HG03571 (cell line): ENCODE results near the gene GARNL3.

Source experiments
- ATAC-seq: cut with Tn5 transposase; IDR thresholded peaks from one replicate; pipeline ENCODE4 v1.9.1; 2021; ENCODE audit not compliant: unreplicated experiment

Gene GARNL3

DNA sequence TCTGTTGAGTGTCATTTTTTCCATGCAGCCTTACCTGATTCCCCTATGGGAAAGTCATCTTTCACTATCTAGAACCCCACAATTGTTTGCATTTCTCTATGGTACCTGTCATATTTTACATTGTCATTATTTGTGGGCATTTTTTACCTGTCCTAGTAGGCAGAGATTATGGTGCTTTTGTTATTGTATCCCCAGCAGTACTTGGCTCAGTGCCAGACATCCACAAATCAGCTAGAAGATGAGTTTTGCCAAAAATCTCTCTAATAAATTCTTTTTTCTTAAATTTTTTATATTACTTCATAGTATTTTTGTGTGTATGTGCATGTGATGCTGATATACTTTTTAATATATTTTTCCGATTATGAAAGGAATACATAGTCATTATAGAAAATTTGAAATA is 13.2 kb downstream of the GARNL3 start:
- no peak for ATAC-seq

GRCh38 chr9:127278372-127278771 is 13.8 kb downstream of the GARNL3 start:
- no peak for ATAC-seq

DNA sequence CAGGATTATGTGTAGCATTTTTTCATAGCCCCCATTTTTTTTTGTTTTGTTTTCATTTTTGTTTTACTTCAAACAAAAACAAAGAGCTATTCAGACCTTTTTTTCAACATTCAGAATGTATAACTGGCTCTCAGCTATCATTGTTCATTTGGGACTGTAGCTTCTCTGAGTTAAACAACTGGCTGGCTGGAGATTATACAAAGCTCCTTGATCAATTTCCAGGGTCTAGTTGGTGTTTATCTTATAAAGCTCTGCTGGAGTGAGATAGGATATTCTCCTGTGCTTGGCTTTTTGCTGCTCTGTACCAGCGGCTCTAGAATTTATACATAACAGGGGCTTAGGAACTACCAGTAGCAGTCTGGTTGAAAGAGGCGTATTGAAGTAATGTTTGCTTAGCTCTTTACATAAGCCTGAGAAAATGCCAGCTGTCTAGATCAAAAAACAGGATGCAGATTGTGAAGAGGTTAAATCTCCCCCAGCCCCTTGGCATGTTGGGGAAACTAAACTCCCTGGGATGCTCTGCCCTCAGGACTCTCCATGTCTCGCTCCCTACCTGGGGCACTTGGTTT is 15.2 kb downstream of the GARNL3 start:
- ATAC-seq: no peak

- no peak for ATAC-seq
Measured at GRCh38 chr9:127280880-127281660, 16.5 kb downstream of the GARNL3 start.

DNA sequence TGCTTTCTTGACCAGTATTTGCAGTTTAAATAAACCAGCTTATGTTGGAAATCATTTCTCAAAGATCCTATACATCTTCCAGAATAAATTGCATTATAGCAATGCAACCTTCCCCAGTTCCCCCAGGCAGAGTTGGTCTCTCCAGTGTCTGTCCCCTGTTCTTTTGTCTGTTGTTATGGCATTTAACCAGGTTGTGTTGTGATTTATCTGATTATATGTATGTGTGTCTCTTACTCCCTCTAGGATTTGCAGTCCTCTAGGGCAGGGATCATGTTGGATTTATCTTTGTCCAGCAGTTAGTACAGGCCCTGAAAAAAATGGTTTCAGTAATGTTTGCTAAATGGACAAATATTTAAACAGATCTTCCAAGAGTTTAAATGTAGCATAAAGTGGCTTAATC is 17.3 kb downstream of the GARNL3 start:
- no peak for ATAC-seq

- ATAC-seq: no peak
Measured at GRCh38 chr9:127282611-127283010, 18.0 kb downstream of the GARNL3 start.

- ATAC-seq: no peak
Measured at GRCh38 chr9:127283135-127283534, 18.6 kb downstream of the GARNL3 start.

GRCh38 chr9:127283917-127284497 is 19.4 kb downstream of the GARNL3 start:
- ATAC-seq: no peak

DNA sequence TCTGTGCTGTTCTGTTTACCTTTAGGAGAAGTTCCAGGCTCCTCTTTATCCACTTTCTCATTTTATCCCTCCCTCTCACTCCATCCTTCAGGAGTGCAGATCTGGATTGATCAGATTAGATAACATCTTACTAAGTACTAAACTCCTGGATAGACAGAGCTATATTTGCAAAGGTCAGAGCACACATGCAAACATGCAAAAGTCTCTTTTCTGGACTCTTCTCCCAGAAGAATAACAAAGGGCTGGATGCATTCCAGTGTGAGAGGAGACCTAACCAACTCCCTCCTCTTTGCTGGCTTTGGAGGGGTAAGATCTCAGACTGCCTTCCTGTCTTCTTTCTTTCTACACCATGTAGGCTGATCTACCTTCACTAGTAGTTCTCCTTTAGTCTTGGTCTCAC is 21.4 kb downstream of the GARNL3 start:
- ATAC-seq: no peak

DNA sequence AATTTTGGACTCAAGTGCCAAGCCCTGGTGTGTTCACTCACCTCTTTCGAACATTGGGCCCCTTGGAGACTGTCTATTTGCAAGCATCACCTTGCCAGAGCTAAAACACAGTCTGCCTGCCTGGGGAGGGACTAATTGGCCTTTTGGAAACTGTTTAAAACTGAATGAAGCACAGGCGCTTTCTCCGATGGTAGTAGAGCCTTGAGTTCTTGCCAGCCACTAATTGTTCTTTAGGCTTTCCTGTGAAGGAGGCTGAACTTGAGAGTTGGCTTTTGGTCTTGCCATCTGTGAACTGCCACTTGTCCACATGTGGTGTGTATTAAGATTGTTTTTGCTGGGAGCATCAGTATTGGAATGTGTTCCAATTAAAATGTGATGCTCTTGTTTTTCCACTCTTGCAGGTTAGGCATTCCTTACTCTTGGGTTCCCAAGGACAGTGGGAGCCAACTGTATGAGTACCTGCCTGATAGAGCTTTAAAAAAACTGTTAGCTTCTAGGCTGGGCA is 26.0 kb downstream of the GARNL3 start:
- ATAC-seq: no peak

DNA sequence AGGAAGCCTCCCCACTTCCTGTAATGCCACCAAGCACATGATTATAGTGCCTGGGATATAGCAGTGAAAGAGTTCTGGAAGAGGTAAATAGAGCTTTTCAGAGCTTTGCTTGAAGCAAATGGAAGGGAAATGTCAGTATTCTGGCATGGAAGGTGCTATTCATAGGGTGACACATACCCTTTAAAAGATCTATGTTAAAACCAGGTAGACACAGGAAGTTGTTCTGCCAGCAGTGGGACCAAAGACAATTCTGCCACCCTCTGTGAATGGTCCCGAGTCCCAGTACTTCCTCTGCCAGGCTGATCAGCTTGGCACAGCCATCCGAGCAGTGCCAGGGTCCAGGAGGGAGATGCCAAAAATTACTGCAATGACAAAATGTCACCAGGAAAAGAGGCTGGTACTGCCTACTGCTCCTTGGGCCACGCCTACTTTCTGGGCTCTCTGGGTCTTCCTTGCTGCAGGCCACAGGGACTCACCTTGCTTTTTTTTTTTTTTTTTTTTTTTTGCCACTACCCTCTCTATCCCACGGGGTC is 26.7 kb downstream of the GARNL3 start:
- no peak for ATAC-seq

DNA sequence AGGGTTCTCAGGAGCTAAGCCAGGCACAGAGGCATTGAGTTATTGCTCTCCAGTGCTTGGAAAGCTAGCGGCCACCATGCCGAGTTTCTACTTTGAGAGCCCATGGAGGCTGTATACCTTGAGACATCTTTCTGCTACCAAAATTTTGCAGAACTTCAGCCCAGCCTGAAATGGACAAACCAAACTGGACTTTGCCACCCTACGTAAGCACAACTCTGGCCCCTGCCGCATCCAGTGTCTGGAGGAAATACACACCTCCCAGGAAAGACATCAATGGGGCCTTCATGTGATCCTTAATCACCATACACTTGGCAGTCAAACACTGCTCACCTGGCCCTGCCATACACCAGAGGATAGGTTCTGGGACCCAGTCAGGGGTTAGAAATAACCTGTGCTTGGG is 27.8 kb downstream of the GARNL3 start:
- ATAC-seq: no peak

DNA sequence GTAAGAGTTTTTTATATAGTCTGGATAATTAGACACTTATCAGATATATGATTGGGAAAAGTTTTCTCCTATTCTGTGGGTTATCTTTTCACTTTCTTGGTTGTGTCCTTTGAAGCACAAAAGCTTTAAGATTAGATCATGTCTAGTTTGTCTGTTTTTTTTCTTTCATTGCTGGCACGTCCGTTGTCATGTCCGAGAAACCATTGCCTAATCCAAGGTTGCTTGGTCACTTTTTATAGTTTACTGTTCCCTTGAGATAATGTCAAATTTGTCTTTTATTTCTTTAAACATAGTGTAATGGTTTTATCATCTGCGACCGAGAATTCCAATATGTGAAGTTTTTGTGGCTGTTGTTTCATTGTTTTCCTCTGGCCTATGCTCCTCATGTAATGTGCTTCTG is 28.8 kb downstream of the GARNL3 start:
- no peak for ATAC-seq

DNA sequence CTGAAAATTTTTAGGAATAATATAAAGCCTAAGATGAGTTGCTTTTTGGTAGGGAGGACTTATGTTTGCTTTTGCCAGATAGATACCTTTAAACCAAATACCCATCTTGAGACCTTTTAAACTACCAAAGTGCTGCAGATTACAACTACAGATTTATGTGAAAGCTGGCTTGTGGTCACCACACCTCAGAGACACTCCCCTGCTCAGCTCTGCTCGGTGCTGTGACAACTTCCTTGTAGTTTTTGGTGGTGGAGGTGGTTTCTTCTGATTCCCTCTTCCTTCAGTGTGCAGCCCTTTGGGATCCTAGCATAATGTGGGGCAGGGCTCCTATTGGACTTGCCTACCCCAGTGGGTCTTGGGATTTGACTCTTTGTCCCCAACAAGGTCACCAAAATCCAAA is 29.2 kb downstream of the GARNL3 start:
- no peak for ATAC-seq

DNA sequence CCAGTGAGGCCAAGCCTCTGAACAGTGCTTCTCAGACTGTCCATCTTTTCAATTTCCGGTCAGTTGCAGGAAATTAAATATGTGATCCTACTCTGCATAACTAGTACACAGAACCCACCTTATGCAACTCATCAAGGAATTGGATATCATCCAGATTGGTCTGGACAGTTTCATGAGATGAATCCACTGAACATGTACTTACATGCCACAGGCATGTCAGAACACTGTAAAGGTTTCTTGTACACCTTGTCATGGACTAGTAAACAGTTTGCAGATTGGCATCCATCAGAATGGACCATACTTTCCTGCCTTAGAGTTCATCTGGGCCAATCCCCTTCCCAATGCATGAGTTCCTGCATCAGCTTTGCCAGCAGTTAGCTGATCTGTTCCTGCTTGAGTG is 30.4 kb downstream of the GARNL3 start:
- no peak for ATAC-seq

DNA sequence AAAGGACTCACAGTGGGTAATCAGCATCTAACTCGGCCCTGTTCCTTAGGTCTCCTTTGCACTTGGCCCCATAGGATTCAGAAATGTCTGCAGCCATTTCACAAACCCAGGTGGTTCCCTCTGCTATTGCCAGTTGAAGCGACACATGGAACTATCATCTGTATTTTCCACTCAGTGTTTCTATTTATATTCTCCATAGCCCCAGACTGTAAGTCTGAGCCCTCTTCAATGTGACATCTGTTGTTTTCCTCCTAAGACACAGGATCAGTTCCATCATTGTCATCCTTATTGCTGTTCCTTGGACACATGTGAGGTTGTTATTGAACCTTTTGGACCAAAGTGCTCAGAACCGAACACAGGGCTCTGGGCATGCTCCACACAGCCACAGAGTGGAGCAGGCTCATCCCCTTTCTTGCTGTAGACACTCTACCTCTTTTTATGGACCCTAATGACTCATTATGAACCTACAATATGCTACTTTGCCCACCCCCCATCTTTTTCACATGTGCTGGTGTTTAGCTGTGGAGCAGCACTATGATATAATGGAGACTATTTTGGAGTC is 36.4 kb downstream of the GARNL3 start:
- ATAC-seq: no peak

- no peak for ATAC-seq
Measured at GRCh38 chr9:127303830-127304229, 39.3 kb downstream of the GARNL3 start.

- ATAC-seq: no peak
Measured at GRCh38 chr9:127305206-127305837, 40.7 kb downstream of the GARNL3 start.

DNA sequence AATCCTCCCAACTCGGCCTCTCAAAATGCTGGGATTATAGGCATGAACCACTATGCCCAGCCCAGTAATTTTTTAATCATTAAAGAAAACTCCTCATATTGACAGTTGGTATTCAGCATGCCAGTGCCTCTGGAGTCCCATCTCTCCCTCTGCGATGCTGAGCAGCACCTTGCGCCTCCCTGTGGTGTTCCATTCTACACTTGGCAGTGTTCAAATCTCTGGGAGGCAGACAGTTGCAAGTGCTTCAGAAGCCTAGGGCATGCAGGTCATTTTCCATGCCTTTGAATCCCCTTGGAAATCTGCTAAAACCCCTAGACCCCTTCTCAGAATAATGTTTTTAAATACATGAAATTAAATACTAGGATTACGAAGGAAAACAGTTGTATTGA is 41.3 kb downstream of the GARNL3 start:
- no peak for ATAC-seq

DNA sequence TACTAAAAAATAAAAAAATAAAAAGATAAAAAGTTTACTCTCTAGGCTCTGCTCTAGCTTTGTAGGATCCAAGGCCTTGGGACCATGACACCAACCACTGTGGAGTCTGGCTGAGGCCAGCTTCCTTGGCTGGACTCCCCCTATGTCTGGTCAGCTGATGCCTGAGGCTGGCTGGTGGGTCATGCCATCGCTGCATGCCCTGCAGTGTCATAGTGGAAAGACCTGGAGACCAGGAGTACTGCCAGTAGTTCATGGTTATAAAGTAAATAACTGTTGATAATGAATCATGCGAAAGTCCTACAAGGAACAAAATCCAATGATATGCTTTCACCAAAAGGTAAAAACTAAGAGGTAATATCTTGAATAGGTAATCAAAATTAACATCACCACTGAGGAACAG is 43.2 kb downstream of the GARNL3 start:
- no peak for ATAC-seq
